ENCODE measurements around the gene SLCO4A1.

DNA sequence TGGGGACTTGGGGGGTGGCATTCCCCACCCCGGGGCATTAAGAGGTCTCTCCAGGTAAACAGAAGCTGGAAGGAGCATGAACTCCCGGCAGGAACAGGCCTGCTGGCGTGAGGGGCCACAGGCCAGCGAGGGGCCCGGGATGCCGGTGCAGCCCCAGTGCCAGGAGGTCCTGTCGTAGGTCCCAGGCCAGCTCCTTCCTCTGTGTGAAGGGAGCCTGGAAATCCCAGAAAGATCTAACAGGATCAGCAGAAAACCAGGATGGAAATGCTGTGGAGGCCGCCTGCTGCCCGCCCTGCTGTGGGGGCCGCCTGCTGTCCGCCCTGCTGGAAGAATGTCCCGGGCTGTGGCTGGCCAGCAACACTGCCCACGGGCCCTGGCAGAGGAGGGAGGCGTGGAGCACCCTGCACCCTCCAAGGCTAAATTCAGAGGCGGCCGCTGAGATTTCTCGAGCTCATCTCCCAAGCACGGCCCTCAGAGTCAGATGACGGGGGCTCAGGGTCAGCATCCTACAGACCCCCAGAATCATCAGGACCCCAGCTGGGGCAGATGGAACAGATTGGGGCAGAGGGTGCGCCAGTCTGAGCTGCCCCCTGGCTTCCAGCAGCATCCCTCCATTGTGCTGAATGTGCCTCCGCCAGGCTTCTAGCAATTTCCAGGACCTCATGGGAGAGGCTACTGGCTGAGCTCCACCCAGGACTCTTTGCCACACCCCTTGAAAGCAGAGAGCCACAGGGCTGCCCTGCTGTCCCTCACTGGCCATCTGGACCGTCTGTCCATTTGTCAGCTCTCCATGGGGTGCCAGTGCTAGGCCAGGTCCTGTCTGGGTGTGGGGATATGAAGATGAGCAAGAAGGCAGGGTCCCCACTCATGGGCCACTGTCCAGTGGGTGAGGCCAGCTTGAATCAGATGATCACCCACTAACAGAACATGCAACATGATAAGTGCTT is 32.2 kb upstream of the SLCO4A1 start:
- no peak for TF ChIP-seq POLR2A (IDR thresholded peaks at IDR 0.05)
- TF ChIP-seq, protein P1, sequence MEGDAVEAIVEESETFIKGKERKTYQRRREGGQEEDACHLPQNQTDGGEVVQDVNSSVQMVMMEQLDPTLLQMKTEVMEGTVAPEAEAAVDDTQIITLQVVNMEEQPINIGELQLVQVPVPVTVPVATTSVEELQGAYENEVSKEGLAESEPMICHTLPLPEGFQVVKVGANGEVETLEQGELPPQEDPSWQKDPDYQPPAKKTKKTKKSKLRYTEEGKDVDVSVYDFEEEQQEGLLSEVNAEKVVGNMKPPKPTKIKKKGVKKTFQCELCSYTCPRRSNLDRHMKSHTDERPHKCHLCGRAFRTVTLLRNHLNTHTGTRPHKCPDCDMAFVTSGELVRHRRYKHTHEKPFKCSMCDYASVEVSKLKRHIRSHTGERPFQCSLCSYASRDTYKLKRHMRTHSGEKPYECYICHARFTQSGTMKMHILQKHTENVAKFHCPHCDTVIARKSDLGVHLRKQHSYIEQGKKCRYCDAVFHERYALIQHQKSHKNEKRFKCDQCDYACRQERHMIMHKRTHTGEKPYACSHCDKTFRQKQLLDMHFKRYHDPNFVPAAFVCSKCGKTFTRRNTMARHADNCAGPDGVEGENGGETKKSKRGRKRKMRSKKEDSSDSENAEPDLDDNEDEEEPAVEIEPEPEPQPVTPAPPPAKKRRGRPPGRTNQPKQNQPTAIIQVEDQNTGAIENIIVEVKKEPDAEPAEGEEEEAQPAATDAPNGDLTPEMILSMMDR (IDR thresholded peaks at IDR 0.05) = no peak

Data from uterus (tissue), 2 donors.